GM18502 (cell line): ENCODE results near the gene OLA1.

ENCODE experiments used
- ATAC-seq: cut with Tn5 transposase; IDR thresholded peaks from one replicate; pipeline ENCODE4 v1.9.1; 2021; ENCODE audit warnings: mild to moderate bottlenecking; ENCODE audit not compliant: unreplicated experiment, poor library complexity

The OLA1 gene

DNA sequence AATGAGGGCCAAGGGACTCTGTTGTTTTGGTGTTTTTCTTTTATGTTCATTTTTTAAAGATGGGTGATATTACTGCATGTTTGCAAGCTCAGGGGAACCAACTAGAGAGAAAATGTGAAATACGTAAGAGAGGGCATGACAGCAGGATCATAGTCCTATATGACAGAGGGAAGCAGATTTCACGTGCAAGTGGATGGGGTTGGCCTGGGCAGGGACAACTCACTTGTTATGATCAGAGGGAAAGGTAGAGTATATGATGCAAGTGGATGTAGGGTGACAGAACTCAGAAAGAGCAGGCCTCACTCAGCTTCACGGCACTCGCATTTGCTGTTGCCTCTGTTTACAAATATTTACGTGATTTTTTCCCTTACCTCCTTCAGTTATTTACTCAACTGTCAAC is 67.0 kb downstream of the OLA1 start:
- ATAC-seq, result no peak

GRCh38 chr2:174180726-174181236 is 67.6 kb downstream of the OLA1 start:
- ATAC-seq, result no peak

- ATAC-seq, result no peak
Measured at GRCh38 chr2:174180165-174180724, 68.1 kb downstream of the OLA1 start.

DNA sequence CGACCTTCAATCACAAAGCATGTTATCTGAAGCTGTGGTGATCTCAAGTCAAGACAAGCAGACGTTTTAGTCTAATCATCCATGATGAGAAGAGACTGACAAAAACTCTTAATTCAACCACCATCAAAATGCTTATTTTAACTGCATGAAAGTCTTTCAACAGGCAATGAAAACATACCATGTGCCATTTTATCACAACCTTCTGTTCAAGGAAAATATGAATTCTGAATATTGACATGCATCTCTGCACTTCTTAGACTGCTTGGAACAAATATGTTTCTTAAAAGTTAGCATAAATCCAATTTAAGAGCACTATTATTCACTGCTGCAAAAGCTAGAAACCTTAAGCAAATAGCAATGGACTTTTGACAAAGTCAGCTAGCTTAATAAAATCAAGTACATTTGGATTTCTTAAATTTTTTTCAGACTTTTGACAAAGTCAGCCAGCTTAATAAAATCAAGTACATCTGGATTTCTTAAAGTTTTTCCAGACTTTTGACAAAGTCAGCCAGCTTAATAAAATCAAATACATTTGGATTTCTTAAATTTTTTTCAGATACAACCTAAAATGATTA is 70.9 kb downstream of the OLA1 start:
- ATAC-seq, result no peak

DNA sequence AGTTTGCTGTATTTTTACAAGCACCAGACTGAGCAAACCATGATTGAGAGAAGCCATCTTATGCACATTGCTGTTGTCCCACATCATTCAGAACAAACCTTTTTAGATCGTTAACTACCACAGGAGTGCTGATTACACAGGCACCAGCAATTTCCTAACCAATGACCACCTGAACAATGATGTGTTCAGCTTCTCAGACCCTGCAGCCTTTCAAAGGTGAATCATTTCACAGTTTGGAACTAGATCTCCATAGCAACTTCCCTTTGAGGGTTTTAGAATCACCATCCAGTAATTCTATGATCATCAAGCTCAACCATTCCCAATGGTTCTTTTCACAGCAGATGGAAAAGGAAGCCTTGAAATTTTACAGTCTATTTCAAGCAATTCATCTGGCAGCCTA is 71.4 kb downstream of the OLA1 start:
- no peak for ATAC-seq

GRCh38 chr2:174174741-174175140 is 73.6 kb downstream of the OLA1 start:
- no peak for ATAC-seq

DNA sequence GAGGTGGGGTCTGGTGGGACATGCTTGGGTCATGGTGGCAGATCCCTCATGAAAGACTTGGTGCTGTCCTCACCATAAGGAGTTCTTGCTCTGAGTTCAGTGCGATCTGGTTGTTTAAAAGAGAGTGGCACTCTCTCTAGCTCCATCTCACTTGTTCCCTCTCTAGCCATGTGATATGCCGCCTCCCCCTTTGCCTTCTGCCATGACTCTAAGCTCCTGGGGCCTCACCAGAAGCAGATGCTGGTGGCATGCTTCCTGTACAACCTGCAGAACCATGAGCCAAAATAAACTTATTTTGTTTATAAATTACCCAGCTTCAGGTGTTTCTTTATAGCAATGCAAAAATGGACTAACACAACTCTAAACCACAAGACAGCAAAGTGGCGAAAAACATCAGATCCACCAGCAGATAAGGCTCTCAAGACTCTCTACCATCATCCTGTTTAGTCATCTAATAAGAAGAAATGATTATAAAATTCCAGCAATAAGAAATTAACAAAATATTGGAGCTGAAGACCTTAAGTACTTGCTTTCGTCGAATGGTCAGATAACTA is 75.5 kb downstream of the OLA1 start:
- ATAC-seq, result no peak

GRCh38 chr2:174171686-174172445 is 76.5 kb downstream of the OLA1 start:
- ATAC-seq, result no peak

- no peak for ATAC-seq
Measured at GRCh38 chr2:174169372-174169771, 79.0 kb downstream of the OLA1 start.

GRCh38 chr2:174166261-174166660 is 82.1 kb downstream of the OLA1 start:
- no peak for ATAC-seq

DNA sequence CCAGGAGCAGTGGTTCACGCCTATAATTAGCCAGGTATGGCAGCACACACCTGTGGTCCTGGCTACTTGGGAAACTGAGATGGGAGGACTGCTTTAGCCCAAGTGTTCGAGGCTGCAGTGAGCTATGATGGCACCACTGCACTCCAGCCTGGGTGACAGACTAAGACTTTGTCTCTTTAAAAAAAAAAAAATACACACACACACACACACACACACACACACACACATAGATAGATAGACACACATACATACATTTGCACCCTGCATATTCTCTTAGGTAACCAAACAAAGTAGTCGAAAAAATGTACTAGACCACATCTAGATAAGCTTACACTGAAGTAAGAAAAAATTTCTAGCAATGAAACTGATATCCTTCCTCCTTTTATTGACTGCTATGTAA is 86.8 kb downstream of the OLA1 start:
- no peak for ATAC-seq

GRCh38 chr2:174158003-174158402 is 90.3 kb downstream of the OLA1 start:
- ATAC-seq, result no peak

DNA sequence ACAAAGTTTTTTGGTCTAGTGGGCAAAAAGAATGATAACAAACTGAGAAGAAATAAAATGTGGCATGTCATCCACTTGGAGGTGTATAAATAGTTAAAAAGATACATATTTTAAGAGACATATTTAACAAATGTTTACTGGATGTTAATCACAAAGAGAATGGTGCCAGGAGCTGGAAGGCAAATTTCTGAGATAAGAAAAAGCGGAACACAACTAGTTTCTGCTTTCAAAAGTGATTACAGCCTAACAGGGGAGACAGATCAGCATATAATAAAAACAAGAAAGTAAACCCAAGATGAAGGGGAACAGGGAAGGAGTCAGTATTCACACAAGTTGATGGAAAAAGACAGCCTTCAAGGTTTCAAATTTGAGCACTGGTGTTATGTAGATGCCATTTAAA is 91.3 kb downstream of the OLA1 start:
- no peak for ATAC-seq

- ATAC-seq, result no peak
Measured at GRCh38 chr2:174153757-174154680, 94.3 kb downstream of the OLA1 start.

DNA sequence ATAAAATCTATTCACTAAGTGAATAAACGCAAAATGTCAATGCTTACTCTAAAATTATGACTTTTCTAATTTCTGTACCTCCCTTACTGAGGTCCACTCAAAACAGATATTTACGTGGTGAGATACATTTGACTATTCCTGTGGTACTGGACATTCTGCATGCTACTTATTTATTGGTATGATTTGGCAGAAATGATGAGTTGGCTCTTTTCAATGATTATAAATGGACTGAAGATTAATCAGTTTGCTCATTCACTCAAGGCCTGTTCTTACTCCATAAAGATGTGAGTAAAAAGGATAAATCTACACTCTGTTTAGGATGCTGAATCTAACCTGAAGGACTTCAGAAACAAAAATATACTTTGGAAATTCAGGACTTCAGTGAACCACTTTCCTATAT is 98.8 kb downstream of the OLA1 start:
- no peak for ATAC-seq

DNA sequence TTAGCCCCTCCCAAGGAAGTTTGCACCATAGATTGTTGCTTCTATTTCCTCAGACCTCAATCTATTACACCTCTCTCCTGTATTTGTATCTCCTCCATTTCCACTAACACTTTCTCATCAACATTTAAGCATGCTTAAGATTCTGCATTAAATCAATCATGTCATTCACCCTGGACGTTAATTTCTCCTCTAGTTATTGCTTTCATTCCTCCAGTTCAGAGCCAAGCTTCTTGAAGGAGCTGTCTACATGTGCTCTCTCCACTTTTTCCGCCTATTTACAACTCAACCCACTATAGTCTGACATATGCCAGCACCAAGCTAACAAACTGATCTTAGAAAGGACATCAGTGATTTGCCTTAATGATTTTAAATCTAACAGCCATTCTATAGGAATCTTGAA is 99.5 kb downstream of the OLA1 start:
- ATAC-seq, result no peak

DNA sequence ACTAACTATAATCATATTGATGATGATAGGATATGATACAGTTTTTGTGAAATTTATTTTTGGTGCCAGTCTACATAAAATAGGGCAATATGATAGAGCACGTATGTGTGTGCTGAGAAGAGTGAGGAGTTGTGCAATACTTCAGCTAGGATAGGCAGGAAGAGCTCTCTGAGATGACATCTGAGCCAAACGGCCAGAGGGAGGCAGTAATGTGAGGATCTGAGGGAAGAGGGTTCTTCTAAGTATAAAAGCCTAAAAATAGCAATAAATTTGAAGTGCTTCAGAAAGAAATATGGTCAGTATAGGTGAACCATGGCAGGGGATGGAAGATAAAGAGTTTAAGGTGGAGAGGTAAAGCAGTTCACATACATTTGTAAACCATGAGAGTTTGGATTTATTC is 102.5 kb downstream of the OLA1 start:
- no peak for ATAC-seq

- no peak for ATAC-seq
Measured at GRCh38 chr2:174142290-174142689, 106.0 kb downstream of the OLA1 start.

DNA sequence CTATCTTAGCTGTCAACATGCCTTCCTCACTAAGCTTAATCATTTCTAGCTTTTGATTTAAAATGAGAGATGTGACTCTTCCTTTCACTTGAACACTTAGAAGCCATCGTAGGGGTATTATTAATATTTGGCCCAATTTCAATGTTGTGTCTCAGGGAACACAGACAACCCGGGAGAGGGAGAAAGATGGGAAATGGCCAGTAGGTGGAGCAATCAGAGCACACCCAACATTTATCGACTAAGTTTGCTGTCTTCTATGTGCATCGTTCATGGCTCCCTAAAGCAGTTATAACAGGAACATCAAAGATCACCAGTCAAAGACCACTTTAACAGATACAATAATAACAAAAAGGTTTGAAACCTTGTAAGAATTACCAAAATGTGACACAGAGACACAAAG is 110.2 kb downstream of the OLA1 start:
- no peak for ATAC-seq

- ATAC-seq, result no peak
Measured at GRCh38 chr2:174135981-174136380, 112.4 kb downstream of the OLA1 start.
